HG03575 (cell line): ENCODE data around the gene KCND1.
A peak's percentile ranks its signal among the peaks of the same experiment; 100 is the strongest.

Experiments
- ATAC-seq: cut with Tn5 transposase; IDR thresholded peaks from one replicate; pipeline ENCODE4 v1.9.1; 2021; ENCODE audit not compliant: unreplicated experiment, insufficient number of reproducible peaks, low FRiP score; ENCODE audit errors: extremely low read depth

KCND1 gene

GRCh38 chrX:48942895-48943294 is 28.7 kb downstream of the KCND1 start:
- ATAC-seq, result no peak

- ATAC-seq, result no peak
Observed at GRCh38 chrX:48940404-48940955, 31.2 kb downstream of the KCND1 start.

GRCh38 chrX:48939524-48940228 is 32.0 kb downstream of the KCND1 start:
- no peak for ATAC-seq

- ATAC-seq, result peak; percentile 42
Observed at GRCh38 chrX:48938721-48939425, 32.8 kb downstream of the KCND1 start.

GRCh38 chrX:48937054-48937907 is 34.4 kb downstream of the KCND1 start:
- no peak for ATAC-seq

- no peak for ATAC-seq
Observed at GRCh38 chrX:48936429-48937053, 35.1 kb downstream of the KCND1 start.

- ATAC-seq, result no peak
Observed at GRCh38 chrX:48935301-48935670, 36.4 kb downstream of the KCND1 start.

- ATAC-seq, result no peak
Observed at GRCh38 chrX:48934581-48935300, 36.9 kb downstream of the KCND1 start.

GRCh38 chrX:48933757-48934156 is 37.9 kb downstream of the KCND1 start:
- no peak for ATAC-seq

- ATAC-seq, result no peak
Observed at GRCh38 chrX:48927736-48928382, 43.8 kb downstream of the KCND1 start.

- no peak for ATAC-seq
Observed at GRCh38 chrX:48927123-48927522, 44.5 kb downstream of the KCND1 start.

- ATAC-seq, result no peak
Observed at GRCh38 chrX:48924270-48924669, 47.4 kb downstream of the KCND1 start.

GRCh38 chrX:48923771-48924170 is 47.9 kb downstream of the KCND1 start:
- ATAC-seq, result no peak

GRCh38 chrX:48920718-48921104 is 50.9 kb downstream of the KCND1 start:
- no peak for ATAC-seq

GRCh38 chrX:48919947-48920717 is 51.5 kb downstream of the KCND1 start:
- no peak for ATAC-seq

GRCh38 chrX:48919360-48919841 is 52.2 kb downstream of the KCND1 start:
- peak; percentile 2 for ATAC-seq

- peak; percentile 40 for ATAC-seq
Observed at GRCh38 chrX:48918643-48919340, 52.9 kb downstream of the KCND1 start, which contains the start of gene PIM2. TSS of gene PIM2 (minus strand) at chrX:48919024. CDS start at chrX:48918834, 190 bp downstream.
